PC-9 (cell line): ENCODE measurements around the gene PSMG3.

ENCODE experiments used
- CTCF ChIP-seq: fragments of 200-600 bp; sonication (generic); conservative IDR thresholded peaks from 2 replicates; pipeline ENCODE4 v1.6.1; 2017; ENCODE audit warnings: mixed run types, antibody characterized with exemption, mild to moderate bottlenecking, moderate library complexity
- EZH2 ChIP-seq: fragments of 200-600 bp; sonication (generic); IDR thresholded peaks from 2 replicates; pipeline ENCODE4 v1.8.0; 2017; ENCODE audit warnings: antibody characterized with exemption, low read depth

GRCh38 chr7:1593904-1594421 is 24.1 kb upstream of the PSMG3 start:
- TF ChIP-seq CTCF (no peak), EZH2 (no peak)
